Head of caudate nucleus (tissue), 42 donors: ENCODE measurements around the gene VAC14.

ENCODE experiments used
- DNase-seq, 42 donors: peaks; one replicate each; pipeline versions ENCODE4 v3.0.0 to v3.0.0-alpha.2; 2020 to 2021; ENCODE audit warnings: mixed read lengths in 7 of 42
- intact Hi-C: fragments of 100-400 bp; cut with DNase I; formaldehyde crosslinking; loops from one replicate; pipeline ENCODE4 v1.15.0; 2022

VAC14 gene

DNA sequence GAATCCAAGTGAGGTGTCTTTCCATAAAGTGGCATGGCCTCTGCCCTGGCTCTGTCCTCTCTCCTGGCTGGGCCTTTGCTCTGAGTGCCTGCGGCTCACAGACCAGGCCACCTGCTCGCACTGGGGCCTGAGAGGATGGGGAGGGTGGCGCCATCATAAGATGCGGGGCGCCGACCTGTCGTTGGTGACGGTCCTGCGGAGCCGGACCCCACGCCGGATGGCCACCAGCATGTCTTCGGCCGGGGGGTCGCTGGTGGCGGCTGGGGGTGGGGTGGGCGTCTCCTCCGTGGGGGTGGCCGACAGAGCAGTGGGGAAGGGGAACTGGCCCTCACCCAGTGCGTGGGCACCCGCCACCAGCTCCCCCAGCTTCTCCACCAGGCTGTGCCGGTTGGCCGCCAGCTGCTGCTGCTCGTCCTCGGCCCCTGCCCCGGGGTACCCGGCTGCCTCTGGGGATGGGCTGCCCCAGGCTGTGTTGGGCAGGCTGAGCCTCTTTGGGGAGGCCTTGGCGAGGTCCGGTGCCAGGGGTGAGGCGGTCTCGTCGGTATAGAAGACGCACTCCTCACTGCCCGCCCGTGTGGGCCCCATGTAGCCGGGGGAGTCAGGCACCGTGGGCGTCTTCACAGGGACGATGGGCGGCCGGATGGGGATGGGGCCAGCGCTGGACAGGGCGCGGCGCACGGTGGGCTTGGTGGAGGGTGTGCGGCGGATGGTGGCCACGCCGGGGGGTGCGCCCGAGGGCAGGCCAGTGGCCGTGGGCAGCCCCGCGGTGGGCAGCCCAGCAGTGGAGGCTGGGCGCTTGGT lies 137.2 kb downstream of the VAC14 start:
- peak in 6 of 42 donors; percentile 4 to 41 (median 18) for DNase-seq
- intact Hi-C loops: no loop called here

DNA sequence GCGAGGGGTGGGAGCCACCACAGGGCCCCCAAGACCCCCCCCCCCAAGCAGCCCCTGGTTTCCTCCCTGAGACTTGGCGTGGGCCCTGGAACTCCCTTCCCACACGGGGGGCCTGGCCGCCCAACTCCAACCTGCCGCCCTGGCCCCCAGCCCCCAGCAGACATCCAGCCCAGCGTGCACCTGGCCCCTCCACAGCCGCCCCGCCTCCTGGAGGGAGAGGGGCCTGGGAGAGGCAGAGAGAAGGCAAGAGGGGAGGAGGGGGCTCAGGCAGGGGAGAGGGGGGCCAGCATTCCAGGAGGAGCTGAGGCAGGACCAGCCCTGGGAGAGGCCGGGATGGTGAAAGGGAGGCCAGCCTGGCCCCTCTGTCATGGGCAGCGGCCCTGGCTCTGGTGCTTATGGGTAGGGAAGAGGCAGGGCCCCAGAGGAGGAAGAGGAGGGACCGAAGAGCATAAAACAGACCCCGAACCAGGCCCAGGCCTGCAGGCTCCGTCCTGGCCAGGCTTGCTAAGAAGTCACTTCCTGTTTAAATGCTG lies 137.9 kb downstream of the VAC14 start:
- intact Hi-C loops: no loop called here

DNA sequence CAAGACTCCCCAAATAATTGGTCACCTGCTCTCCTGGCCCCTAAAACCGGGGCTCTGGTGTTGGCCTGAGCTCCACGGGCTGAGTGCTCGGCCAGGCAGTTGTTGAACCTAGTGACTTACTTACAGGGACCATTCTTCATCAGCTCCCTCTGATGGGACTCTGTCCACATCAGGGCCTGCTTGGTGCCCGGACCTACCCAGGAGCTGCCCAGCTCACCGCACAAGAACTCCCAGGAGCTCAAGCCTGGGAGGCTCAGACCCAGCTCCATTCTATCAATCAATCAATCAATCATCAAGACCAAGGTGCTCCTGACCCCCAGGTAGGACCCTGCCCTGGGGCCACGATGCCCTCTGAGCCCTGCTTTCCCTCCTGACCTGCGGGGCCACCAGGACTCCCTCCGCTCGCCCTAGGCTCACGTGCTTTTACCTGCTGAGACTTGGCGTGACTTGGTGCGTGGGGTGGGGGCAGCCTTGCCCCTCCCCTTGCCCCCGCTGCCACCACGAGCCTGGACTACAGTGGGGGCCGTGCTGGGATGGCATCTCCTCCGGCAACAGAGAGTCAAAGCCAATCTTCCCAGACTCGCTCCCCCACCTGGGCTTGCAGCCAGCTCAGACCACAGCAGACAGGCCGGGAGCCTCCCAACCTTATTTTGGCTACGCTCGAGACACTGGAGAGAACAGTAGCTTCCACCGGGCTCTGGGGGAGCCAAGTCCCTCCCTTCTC lies 138.9 kb downstream of the VAC14 start:
- DNase-seq: peak in 8 of 42 donors; percentile 10 to 45 (median 30)
- intact Hi-C loops: no loop called here

More for the DNA sequence above, 137.9 kb downstream of the VAC14 start:
- peak in 5 of 42 donors; percentile 3 to 33 (median 12) for DNase-seq

DNA sequence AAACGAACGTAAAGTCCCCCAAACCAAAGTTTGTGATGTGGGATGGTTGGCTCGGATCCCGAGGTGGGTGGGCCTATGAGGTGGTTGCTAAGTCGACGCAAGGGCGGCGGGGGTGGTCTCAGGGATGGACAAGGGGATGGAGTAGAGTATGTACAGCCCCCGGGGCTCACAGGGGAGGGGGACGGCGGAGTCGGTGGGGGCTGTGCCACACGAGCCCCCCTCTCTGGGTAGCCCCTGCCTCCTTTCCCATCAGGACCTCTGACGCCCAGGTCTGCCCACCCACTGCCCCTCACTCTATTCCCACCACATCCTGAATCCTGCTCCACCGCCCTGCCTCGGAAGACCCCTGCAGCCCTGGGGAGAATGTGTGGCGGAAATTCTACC lies 139.4 kb downstream of the VAC14 start:
- DNase-seq: peak in 7 of 42 donors; percentile 10 to 45 (median 23)

DNA sequence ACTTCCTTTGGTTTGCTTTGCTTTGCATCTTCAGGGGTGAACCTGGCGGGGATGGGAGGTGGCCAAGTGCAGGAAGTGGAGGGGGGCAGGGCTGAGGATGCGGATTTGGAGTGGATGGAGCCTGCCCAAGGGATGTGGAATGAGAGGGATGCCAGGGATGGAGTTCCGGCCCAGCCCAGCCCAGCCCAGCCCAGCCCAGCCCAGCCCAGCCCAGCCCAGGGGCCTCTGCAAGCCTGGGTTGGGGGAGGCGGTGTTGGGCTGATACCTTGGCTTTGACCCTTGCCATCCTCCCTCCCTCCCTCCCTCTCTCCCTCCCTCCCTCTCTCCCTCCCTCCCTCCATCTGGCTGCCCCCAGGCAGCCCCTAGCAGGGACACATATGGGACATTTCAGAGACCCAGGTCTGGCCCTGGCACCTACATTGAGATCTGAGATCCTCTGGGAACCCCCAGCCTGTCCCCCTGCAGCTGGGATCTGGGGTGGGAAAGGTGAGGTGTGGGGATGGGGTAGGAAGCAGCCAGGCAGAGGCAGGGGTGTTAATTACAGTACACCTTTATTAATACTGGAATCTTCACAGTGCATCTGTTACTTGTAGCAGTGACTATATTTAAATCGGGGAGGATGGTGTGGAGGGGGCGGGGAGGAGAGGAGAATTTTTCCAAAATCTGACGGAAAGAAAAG lies 140.1 kb downstream of the VAC14 start:
- DNase-seq: peak in 8 of 42 donors; percentile 6 to 42 (median 23)
- intact Hi-C loops: no loop called here

More for the DNA sequence above, 139.4 kb downstream of the VAC14 start:
- intact Hi-C loops: no loop called here

DNA sequence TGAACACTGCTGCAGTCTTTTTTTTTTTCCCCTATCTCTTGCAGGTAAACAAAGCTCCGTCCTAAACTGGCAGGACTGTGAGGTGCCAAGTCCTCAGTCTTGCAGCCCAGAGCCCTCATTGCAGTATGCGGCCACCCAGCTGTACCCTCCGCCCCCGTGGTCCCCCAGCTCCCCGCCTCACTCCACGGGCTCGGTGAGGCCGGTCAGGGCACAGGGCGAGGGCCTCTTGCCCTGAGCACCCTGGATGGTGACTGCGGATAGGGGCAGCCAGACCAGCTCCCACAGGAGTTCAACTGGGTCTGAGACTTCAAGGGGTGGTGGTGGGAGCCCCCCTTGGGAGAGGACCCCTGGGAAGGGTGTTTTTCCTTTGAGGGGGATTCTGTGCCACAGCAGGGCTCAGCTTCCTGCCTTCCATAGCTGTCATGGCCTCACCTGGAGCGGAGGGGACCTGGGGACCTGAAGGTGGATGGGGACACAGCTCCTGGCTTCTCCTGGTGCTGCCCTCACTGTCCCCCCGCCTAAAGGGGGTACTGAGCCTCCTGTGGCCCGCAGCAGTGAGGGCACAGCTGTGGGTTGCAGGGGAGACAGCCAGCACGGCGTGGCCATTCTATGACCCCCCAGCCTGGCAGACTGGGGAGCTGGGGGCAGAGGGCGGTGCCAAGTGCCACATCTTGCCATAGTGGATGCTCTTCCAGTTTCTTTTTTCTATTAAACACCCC lies 140.8 kb downstream of the VAC14 start:
- DNase-seq: peak in 4 of 42 donors; percentile 9 to 29 (median 22)
- intact Hi-C loops: loop anchor here (10.0 kb wide), 1 partner anchor 265 kb away; no protein-coding TSS in a partner anchor

DNA sequence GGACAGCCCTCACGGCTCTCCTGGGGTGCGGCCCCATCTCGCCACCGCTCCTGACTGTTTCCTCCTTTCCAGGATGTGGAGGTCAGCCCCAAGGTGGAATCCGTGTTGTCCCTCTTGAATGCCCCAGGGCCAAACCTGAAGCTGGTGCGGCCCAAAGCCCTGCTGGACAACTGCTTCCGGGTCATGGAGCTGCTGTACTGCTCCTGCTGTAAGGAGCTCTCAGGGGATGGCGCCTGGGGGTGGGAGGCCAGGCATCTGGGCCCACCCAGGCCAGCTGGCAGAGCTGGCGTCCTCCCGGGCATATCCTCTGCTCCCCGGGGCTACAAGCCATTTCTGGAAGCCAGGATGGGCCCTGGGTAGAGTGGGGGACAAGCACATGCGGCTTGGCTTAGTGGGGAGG lies 141.4 kb downstream of the VAC14 start:
- peak in 3 of 42 donors; percentile 14 to 32 (median 25) for DNase-seq
- intact Hi-C loops: loop anchor here (10.0 kb wide), 1 partner anchor 265 kb away; no protein-coding TSS in a partner anchor

DNA sequence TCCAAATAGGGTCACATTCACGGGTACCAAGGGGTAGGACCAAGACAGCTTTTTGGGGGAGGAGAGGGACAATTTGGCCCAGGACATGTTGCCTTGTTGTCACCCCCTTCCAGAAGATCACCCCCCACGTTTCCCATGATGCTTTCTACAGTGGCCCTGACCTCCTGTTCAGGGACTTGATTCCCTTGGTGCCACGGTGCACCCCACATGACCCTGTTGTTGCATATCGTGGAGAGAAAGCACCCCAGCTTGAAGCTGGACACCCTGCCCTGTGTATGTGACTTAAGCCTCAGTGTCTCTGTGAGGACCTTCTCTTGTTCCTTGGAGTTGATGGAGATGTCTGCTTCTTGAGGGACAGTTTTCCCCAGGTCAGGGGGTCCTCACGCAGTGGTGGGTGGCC lies 142.0 kb downstream of the VAC14 start:
- DNase-seq: peak in 2 of 42 donors; percentile 7 to 19

DNA sequence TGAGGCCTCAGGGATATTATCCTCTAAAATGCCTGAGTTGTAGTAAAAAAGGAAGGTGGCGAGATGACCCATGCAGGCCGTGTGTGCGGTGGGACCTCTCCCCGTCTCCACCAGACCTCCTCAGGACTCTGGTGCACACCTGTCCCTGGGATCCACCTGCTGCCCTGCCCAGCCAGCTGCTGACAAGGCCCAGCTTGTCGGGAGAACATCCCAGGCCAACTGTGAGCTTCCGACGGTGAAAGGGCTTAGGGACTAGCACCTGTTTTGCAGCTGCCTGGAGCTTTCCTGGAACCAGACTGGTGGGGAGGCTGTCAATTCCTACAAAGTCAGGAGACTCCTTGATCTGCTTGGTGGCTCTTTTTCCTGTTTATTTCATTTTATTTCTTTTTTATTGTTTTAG lies 143.0 kb downstream of the VAC14 start:
- DNase-seq: peak in 3 of 42 donors; percentile 9 to 26 (median 18)
- intact Hi-C loops: loop anchor here (10.0 kb wide), 1 partner anchor 263 kb away; no protein-coding TSS in a partner anchor

More for the DNA sequence above, 142.0 kb downstream of the VAC14 start:
- intact Hi-C loops: loop anchor here (10.0 kb wide), 1 partner anchor 264 kb away; no protein-coding TSS in a partner anchor

DNA sequence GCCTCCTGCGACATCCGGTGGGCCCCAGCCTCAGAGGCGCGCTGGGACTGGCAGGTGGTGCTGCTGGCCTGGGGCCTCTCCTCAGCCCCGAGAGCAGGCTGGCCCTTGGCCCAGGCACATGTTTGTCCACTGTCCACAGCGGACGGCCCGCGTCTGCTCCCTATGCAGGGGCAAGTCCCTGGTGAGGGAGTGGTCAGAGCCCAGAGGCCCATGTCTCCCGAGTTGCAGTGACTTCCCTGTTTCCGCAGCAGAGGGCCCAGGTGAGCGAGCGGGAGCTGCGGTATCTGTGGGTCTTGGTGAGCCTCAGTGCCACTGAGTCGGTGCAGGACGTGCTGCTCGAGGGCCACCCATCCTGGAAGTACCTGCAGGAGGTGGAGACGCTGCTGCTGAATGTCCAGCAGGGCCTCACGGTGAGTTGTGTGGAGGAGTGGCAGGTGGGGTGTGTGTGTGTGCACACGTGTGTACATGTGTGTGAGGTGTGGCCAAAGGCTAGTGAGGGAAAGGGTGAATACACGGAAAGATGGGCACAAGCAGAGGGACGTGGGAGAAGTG lies 144.2 kb downstream of the VAC14 start:
- intact Hi-C loops: loop anchor here (10.0 kb wide), 1 partner anchor 262 kb away; no protein-coding TSS in a partner anchor
- peak in 2 of 42 donors; percentile 28 to 34 for DNase-seq

DNA sequence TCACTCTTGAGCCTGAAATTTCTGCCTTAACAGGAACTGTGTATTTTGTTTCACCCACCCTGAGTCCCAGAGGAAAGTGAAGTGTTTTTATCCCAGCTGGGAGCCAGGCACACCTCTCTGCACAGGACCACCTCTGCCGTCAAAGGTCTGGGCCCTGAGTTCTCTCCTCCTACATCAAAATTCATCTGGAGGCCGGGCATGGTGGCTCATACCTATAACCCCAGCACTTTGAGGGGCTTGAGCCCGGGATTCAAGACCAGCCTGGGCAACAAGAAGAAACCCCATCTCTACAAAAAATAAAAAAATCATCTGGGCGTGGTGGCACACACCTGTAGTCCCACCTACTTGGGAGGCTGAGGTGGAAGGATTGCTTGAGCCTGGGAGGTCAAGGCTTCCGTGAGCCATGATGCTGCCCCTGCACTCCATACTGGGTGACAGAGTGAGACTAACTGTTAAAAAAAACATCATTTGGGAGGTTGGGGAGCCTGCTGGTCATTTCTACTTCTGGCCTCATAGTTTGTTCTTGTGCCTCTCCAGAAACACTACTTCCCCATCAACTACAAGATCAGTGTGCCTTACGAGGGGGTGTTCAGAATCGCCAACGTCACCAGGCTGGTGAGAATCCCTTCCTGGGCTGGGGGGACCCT lies 144.8 kb downstream of the VAC14 start:
- DNase-seq: peak in 1 of 42 donors; percentile 13
- intact Hi-C loops: loop anchor here (10.0 kb wide), 1 partner anchor 261 kb away; no protein-coding TSS in a partner anchor

DNA sequence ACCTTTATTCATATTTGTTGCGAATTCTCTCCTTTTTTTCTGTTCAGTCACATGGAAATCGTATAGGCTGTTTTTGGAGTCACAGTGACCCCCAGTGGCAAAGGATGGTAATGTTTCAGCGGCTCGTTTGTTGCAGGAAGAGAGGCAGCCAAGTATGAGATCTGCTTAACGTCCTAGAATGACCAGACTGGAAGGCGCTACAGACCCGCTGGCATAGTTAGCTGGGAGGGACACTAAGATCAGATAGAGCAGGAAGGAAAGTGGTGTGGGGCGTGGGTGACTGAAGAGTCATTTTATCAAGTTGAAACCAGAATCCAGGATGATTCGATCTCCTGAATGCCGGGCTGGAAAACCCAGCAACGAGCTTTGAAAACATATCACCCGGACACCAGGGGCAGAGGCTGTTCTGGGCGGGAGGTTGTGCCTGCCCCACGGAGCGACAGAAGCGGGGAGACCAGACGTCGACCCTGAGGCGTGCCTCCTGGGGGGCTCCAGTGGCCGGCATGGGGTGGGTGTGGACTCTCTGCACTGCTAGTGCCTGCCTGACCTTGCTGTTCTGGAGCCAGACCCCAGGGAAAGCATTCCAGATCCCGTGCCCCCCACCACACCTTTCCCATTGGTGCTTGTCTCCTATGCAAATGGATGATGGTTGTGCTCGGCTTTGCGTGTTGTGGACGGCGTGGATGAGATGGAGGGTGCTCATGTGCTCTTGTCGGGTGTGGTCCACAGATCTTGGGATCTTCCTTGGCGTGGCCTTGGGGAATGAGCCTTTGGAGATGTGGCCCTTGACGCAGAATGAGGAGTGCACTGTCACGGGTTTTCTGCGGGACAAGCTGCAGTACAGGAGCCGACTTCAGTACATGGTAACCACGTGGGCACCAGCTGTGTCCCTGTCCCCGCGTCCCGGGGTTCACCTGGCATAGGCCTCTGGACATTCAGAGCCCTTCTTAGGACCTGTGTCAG lies 146.9 kb downstream of the VAC14 start:
- DNase-seq: peak in 41 of 42 donors; percentile 62 to 92 (median 82)
- intact Hi-C loops: loop anchor here (5.0 to 10.0 kb wide), 3 partner anchors 132 to 287 kb away; partner anchors contain the start of genes COG4 and SF3B3

DNA sequence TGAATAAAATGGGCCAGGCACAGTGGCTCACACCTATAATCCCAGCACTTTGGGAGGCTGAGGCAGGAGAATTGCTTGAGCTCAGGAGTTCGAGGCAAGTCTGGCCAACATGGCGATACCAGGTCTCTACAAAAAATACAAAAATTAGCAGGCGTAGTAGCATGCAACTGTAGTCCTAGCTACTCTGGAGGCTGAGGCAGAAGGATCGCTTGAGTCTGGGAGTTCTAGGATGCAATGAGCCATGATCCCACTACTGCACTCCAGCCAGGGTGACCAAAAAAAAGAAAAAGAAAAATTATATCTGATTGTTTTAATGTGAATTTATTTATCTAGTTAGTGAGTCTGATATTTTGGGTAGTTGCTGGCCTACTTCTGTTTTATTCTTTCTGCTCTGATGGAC lies 147.6 kb downstream of the VAC14 start:
- intact Hi-C loops: loop anchor here (5.0 to 10.0 kb wide), 3 partner anchors 131 to 286 kb away; partner anchors contain the start of genes COG4 and SF3B3
- peak in 2 of 42 donors; percentile 23 to 32 for DNase-seq

DNA sequence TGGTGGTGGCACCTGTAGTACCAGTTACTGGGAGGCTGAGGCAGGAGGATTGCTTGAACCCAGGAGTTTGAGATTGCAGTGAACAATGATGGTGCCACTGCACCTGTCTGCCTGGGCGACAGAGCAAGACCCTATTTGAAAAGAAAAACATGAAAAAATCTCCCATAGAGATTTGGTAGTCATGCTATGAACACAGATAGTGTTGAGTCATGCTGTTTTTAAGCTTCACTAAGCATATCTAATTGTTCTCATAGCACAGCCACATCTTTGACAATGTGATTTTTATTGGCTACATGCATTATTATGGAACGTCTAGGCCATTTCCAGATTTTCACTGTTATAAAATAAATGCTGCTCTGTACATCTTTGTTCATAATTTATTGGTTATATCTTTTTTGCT lies 148.6 kb downstream of the VAC14 start:
- intact Hi-C loops: loop anchor here (5.0 to 10.0 kb wide), 3 partner anchors 130 to 285 kb away; partner anchors contain the start of genes COG4 and SF3B3
- DNase-seq: no peak

DNA sequence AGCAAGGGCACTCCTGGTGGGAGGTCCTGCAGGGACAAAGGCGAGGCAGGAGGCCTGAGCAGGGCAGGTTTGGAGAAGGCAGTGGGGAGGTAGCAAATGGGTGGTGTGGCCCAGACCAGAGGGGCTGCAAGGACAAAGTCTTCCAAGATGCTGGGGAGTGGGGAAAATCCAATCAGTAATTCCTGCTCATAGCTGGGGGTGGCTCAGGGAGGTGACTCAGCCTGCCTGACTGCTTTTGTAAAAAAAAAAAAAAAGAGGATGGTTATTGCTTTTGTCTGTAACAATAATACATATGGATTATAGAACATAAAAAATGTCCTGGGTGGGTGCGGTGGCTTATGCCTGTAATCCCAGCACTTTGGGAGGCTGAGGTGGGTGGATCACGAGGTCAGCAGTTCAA lies 149.4 kb downstream of the VAC14 start:
- DNase-seq: peak in 7 of 42 donors; percentile 32 to 61 (median 50)

DNA sequence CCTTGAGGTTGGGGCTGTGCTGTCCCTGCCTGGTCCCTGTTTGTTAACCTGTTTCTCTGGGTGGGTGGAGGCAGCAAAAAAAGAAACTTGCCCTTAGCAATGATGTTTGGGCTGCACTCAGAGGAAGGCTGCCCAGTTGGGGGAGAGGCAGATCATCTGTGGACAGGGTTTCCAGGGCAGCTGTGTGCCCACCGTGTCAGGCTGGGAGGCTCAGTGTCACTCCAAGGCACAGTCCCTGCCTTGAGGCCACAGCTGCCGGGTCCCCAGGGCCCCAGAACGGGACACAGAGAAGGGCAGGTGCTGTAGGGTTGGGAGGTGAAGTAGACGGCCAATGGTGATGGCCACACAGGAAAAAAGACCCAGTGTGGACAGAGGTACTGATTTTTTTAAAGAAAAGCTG lies 150.7 kb downstream of the VAC14 start:
- intact Hi-C loops: loop anchor here (5.0 to 10.0 kb wide), 3 partner anchors 128 to 283 kb away; partner anchors contain the start of genes COG4 and SF3B3
- DNase-seq: peak in 2 of 42 donors; percentile 15 to 22

More for the DNA sequence above, 149.4 kb downstream of the VAC14 start:
- intact Hi-C loops: loop anchor here (5.0 to 10.0 kb wide), 3 partner anchors 129 to 284 kb away; partner anchors contain the start of genes COG4 and SF3B3
